Measurements from ENCODE around the gene DAPK1.

Gene DAPK1

DNA sequence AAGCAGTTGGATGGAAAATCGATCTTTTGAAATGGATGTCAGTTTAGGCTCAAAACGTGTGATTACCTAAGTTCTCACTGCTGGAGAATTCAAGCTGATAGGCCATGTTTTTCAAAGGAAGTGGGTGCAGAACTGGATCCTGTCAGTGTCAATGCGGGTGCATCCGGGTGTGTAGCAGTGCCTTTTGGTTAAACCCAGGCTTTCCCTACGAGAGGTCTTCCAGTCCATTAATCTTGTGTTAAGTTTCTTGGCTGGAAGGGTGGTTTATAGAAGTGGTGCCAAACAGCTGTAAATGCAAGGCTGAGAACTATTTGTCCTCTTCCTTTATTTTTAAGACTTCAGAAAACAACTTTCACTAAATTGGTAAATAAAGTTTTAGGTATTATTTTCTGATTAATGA is 71.9 kb downstream of the DAPK1 start:
- DNase-seq (ENCODE audit: low read depth) = no peak

DNA sequence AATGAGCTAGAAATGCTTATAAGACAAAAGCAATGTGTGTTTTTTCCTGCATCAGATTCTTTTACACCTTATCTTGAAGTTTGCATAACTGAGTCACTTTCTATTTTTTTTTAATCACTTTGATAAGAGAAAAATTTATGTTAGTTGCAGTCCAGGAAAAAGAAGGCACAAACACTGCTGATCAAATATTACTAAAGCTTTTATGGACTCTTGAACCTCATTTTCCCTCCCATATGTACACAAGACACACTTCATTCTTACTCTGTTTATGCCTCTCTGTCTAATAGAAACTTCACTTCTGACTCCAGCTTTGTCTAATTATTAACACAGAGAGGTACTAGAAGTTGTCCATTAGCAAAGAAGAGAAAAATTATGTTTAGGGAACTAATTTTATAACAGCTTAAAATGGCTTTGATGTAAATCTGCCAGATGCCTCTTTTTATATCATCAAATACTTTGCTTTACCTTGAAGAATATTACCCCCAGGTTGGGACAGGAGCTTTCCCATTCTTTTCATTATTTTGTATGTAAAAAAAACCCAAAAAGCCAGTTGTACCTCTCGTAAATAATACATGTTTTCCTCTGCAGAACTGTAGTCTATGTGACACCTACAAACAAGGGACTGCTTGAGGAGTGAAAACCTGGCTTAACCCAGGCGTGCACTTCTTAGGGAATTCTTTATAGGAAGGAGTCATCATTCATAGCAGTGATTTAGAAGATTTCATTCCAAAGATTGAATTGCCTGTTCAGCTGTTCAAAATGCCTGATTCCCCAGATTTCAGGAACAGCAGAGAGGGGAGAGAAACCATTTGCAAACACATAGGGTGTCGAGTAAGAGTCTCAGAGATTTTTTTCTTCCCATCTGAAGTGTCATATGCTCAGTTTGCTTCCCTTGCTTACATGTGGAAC is 72.6 kb downstream of the DAPK1 start:
- no peak for DNase-seq (ENCODE audit: low read depth)

DNA sequence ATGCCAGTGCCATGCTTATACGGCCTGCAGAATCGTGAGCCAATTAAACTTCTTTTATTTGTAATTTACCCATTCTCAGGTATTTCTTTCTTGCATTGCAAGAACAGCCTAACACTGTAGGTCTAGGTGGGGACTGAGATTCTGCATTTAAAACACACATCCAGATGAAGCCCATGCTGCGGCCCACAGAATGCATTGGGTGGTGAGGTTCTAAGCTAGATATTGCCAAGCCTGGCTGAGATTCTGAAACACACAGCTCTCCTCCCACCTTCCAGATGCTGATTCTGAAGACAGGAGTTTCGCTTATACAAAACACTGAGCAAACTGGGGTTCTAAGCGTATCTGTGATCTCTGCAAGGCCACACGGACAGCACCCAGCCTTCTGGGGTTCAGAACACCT is 75.1 kb downstream of the DAPK1 start:
- no peak for DNase-seq (ENCODE audit: low read depth)

DNA sequence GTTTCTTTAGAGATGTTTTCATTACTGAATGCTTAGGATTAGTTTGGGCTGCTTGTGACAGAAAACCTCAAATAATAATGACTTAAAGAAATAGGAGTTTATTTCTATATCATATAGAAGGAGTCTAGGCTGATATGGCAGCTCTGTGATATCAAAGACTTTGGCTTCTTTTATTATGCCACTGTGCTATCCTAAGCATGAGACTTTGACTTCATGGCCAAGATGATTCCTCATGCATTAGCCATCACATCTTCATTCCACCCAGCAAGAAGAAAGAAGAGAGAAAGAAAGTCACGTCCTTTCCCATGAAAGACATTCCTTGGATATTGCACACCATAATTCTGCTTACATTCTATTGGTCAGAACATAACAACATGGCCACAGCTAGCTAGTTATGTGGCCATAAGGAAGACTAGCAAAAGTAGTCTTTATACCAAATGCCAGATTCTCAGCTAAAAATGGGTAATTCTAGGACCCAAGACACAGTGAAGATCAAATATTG is 76.2 kb downstream of the DAPK1 start:
- no peak for DNase-seq (ENCODE audit: low read depth)

DNA sequence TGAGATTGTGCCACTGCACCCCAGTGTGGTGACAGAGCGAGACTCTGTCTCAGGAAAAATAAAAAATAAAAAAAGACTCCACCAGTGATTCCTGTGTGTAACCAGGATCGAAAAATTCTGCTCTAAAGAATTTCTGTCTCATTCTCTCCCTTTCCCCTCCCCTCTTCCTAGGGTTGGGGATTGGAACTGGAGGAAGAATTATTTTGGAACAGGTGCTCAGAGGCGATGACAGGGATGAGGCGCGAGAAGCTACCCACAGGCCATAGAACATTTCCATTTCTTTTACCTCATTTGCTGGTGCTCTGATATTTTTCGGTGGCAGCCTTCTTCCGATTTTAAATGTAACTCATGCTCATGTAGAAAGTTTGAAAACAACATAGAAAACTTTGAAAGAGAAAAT is 80.1 kb downstream of the DAPK1 start:
- DNase-seq (ENCODE audit: low read depth) = no peak

DNA sequence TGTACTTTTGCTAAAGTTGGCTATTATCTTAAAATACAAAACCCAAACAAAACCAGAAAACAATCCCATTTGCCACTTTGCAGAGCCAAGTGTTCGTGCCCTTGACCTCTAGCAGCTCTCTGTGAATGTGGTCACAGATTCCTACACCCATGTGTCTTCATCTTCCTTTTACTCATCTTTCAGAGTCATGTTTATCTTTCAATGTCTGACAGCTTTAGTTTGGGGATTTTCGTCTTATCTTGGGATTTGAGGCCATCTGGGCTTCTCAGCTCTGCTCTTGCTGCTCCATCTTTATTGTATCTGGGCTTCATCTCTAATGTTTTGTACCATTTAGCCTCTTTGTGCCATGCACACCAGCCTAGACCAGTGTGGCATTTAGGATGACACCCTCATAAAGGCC is 81.0 kb downstream of the DAPK1 start:
- no peak for DNase-seq (ENCODE audit: low read depth)

DNA sequence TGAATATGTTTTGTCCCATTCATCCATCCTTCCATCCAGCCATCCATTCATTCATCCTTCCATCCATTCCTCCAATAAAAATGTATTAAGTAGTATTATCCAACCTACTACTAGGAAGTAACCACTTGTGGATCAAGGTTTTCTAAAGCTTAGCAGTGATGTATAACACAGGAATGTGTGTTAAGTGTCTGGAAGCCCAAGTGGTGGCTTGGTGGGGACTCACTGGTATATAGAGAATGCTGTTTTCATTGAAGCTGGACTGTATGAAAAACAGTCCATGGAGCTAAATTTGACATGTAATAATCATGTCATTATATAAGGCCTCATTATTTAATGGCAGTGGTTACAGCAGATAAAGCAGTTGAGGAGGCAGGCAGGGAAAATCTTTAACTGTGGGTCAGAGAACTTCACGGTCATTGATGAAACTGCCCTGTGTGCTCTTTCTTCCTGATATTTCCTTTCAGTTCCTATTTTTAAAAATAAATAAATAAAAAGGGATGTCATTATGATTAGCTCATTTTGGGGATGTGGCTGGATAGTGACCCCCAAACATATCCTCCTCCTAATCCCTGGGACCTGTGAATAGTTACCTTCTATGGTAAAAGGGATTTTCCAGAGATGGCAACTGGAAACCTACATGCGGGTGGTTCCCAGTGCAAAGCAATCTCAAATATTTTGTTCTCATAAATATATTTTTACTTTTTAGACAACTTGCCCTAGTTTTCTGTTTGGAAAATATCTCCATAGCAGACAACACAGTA is 82.3 kb downstream of the DAPK1 start:
- DNase-seq (ENCODE audit: low read depth) = no peak

DNA sequence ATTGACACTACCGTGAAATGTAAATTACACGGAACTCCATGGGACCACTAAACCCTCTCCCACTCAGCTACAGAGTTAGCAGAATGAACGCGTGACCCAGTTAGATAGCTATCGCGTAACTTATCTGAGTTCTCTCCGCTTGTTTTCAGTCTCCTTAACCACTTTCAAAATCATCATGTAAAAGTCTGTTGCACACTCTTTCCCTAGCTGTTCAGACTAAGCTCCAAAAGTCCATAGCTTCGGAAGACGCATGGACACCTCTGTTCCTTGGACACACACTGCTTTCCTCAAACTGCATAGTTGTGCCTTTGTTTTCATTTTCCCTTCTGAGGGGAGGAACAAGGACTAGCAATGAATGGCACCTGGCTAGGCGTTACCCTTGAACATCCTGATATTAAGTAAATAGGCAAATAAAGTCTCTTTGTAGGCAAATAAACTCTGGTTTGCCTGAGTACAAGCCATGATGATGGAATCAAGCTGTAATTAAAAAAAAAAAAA is 83.3 kb downstream of the DAPK1 start:
- DNase-seq (ENCODE audit: low read depth) = no peak

DNA sequence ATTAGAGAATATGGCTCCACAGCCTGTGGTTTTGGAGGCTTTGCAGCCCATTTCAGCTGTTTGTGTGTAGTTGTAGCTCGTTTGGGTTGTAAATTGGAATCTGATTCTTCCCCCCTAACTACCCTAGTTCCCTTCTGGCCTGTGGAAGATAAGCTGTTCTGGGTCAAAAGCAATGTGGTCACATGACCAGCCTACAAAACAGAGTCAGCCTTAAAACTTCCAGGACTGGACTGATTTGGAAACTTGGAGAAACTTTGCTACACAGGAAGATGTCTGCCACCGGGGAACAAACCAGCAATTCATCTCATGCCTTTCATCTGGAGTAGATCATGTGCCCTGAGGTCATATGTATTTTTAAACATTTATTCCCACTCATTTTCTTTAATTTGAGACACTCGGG is 83.8 kb downstream of the DAPK1 start:
- no peak for DNase-seq (ENCODE audit: low read depth)

DNA sequence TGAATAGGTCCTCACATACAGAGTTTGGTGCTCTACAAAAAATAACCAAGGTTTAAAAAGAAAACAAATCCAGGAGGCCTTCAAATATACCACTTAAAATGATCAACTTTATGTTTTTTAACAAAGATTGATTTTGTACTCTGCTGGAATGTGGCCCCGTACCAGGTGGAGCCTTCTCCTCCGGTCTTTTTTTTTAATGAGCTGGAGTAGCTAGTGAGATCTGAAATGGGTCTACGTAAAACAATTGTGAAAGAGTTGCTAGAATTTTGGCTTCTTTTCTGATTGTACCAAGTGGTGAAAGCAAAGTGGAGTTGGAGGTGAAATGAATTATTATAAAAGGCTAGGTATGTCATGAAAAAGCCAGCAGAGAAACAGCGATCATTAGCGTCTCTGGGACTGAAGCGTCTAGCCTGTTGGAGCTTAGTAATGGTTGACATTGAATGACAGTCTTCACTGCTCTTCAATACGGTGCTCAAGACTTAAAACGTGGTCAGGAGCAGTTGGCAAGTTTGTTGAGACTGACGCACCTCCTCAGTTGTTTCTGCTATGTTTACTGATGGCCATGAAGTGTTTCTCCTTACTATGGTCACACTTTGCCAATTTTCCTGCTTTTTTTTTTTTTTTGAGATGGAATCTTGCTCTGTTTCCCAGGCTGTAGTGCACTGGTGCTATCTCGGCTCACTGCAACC is 84.4 kb downstream of the DAPK1 start:
- DNase-seq (ENCODE audit: low read depth) = no peak

DNA sequence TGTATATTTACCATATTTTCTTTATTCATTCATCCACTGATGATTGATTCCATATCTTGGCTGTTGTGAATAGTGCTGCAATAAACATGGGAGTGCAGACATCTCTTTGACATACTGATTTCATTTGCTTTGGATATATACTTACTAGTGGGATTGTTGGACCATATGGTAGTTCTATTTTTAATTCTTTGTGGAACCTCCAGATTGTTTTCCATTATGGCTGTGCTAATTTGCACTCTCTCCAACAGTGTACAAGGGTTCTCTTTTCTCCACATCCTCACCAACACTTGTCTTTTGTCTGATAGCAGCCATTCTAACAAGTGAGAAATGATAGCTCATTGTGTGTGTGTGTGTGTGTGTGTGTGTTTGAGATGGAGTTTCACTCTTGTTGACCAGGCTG is 86.7 kb downstream of the DAPK1 start:
- DNase-seq (ENCODE audit: low read depth) = no peak

DNA sequence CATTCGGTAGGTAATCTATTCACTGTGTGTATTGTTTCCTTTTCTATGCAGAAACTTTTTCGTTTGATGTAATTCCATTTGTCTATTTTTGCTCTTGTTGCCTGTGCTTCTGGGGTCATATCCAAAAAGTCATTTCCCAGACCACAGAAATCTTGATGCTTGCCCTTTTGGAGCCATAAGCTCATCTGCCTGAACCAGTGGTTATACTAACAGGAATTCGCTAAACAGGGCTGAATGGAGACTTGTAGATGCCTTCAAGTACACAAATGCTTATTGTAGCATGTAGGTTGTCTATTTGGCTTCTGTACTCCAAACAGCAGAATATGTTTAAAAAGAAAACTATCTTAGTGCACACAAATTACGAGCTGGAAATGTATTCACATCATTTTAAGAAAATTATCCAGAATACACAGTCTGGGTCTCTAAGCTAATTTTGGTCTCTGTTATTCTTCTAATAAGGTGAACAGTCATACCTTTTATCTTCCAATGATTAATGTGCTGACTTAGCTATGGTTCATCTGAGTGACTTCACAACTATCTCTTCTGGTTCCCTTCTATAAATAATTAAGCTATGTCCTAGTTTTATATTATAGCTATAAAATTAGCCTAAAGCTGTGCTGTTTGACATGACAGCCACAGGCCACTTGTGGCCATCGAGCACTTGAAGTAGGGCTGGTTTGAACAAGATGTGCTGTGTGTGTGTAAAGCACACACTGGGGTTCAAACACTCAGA is 87.6 kb downstream of the DAPK1 start:
- no peak for DNase-seq (ENCODE audit: low read depth)

DNA sequence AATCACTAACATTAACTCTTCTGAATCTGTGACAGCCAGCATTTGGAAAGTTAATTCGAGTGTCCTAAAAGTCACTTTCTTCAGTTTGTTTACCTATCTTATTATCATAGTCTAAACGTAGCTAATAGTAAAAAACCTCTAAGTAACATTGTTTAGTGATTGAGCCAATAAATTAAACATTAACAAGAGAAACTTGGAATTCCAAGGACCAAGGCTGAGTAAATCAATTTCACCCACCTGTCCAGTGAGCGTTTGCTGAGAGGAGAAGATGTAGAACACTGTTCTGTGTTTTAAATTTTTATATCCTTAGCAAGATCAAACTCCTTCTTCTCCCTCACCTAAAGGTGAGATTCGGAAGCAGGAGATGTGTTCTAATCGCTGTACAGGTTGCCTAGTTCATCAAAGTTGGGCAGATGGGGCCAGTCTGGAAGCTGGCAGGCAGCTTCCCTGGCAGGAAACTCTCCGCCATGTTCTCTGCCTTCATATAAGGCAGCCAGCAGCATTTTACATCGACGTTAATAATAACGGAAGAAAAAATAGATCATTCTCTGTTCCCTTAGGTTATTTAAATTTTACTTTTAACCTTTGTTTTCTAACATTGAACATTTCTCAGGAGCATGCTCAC is 89.2 kb downstream of the DAPK1 start:
- DNase-seq (ENCODE audit: low read depth) = no peak

DNA sequence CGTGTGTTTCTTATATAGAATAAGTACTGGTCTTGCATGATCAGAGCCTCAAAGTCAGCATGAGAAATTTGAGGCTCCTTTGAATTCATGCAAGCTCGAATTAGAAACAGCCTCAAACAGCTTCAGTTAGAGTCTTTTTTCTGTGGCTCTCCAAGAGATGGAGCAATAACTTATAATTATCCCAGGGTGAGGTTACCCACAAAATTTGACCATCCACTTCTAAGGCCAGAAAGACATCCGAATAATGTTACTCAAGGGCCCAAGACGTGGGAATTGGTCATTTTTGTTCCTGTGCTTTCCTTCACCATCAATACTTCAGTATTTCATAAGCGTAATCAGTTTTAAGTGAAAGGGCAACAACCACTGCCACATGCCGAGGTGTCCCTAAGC is 89.7 kb downstream of the DAPK1 start:
- no peak for DNase-seq (ENCODE audit: low read depth)

DNA sequence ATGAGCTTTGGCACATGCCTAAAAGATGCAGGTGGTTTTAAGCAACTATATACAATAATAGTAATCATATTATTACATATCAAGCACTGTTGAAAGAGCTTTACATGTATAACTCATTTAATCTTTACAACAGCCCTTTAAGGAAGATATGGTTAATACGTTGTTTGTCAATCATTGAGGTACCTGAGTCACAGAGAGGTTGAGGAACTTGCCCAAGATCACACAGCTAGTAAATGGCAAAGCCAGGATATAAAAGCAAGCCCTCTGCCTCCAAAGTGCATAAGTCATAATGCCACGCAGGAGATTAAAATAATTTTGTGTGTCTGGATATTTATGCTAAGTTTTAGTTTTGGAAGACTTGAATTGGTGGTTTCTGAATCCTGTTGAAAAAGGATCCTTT is 90.2 kb downstream of the DAPK1 start:
- no peak for DNase-seq (ENCODE audit: low read depth)

DNA sequence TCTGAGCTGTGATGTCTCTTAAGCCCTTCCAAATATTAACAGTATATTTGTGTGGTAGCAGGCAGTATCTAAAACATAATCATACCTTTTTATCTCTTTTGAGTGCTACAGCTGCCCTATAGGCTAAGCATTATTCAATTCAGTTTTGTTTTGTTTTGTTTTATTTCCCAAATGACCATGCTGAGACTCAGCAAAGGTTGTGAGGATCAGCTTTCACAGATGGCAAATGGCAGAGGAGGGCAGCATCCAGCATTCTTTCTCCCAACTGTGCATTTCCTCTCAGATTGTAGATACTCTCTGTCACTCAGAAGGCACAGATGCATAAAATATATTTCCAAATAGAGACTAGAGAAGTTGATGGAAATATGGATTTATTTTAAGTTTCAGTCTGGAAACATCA is 90.7 kb downstream of the DAPK1 start:
- DNase-seq (ENCODE audit: low read depth) = no peak

DNA sequence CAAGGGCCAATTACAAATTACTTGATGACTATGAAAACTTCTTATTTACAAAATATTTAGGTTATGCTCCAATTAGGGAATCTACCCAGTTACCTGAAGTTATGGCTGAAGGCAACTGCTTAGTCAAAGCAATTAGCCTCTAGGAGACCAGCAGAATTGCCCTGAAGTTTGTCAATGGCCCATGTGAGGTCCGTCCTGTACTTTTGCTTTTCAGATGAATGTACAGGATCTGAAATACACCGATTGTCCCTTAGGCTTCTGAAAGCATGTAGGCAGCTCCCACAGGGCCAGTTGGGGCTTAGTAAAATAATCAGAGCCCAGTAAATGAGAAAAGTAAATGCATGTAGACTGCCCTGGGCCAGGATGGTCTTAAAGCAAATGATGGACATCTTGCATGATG is 93.3 kb downstream of the DAPK1 start:
- no peak for DNase-seq (ENCODE audit: low read depth)

DNA sequence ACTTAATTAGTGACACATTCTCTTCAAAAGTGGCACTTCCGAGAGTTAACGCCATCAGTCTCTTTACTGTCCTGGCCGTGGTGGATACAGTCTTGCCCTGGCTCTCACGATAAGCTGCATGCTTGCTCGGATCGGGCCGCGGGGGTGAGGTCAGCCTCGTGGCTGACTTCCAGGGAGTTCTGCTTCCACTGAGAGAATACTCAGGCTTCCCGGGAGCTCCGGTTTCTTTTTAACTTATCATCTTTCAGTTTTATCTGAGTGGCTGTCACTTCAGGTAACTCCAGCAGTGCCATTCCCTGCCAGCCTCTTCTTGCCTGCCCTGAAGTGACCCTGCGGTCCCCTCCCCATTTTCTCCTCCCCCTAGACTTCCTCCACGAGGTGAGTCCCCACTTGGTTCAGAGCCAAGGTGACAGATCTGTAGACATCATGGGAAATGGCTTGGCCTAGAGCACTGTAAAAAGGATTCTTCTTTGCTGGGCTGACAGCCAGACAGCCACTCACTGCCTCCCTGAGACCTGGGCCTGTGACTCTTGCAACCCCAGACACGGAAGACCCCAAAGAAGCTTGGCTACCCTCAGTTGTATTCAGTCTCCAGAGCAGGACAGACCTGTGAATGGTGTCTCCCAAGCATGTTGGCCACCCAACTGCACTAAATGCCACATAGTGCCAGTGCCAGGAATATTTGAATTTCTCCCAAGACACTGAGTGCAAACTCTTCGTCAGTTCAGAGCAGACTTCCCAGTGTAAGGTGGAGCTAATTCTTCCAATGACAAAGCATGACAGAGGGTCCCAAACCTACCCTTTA is 95.1 kb downstream of the DAPK1 start:
- peak; percentile 46 for DNase-seq (ENCODE audit: low read depth)

DNA sequence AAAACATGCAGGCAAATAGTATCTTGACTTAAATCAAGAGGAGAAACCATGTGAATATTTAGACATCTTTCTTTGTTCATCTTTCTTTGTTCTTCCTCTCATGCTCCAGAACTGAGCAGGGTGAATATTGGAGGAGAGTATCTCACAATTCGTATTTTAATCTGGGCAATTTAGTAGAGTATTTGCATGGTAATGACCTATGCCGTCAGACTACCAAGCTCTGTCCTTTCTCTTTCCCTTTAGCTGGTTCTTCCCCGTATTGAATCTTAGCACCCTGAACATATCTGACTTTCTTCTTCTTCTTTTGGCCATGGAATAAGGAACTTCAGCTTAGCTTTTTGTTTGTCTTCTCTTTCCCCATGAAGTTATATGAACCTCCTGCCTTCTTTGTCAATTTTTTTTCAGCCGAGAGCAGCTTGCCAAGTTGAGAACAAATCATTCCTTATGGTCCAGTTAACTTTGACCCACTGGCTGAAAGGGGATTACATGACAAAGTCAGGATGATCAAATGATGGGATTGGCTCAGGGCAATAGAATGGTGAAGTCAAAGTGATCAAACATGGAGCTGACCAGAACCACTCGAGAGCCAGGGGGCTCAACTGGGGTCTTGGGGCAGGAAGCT is 95.8 kb downstream of the DAPK1 start:
- DNase-seq (ENCODE audit: low read depth) = no peak

DNA sequence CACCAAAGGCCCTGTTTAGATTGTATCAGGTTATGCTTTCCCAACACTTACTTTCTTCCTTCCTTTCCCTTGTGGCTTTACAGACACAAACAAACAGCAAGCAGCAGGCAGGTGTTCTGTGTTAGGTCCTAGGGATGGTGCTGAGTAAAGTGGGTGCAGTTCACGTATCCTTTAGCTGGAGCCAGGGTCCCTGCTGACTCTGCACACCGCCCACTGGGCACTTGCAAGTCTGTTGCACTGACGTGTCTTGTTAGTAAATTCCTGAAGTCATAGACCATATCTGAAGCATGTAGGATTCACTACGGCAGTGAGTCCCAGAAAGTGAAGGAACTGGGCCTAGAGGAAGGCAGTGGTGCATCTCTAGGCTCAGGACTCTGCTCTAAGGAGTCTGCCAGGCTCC is 96.5 kb downstream of the DAPK1 start:
- no peak for DNase-seq (ENCODE audit: low read depth)
